AG09309 (cell line): ENCODE results near the gene DEAF1.
A peak's percentile ranks its signal among the peaks of the same experiment; 100 is the strongest.

Source experiments
- DNase-seq: peaks from one replicate; pipeline ENCODE4 v3.0.0-alpha.2; 2010; ENCODE audit warnings: low read depth
- H3K4me3 ChIP-seq: 2 replicates; pipeline ENCODE4 v1.5.1; 2011; ENCODE audit warnings: mild to moderate bottlenecking, low read depth, low read length, moderate library complexity; ENCODE audit not compliant: control insufficient read depth
- CTCF ChIP-seq: IDR thresholded peaks from 2 replicates; pipeline ENCODE4 v1.5.1; 2011; ENCODE audit warnings: mild to moderate bottlenecking, low read depth, low read length, inconsistent platforms; ENCODE audit not compliant: insufficient read depth, control insufficient read depth; ENCODE audit errors: missing control alignments

The DEAF1 gene

GRCh38 chr11:614021-614622 is 80.9 kb downstream of the DEAF1 start:
- DNase-seq = no peak
- no peak for TF ChIP-seq CTCF
- no peak overlapping the region for H3K4me3 ChIP-seq

GRCh38 chr11:613369-613968 is 81.6 kb downstream of the DEAF1 start:
- TF ChIP-seq CTCF = no peak
- no peak for DNase-seq
- H3K4me3 ChIP-seq = no peak overlapping the region

- no peak overlapping the region for H3K4me3 ChIP-seq
- TF ChIP-seq CTCF = no peak
- DNase-seq = no peak
Measured at GRCh38 chr11:612961-613300, 82.1 kb downstream of the DEAF1 start.

- TF ChIP-seq CTCF = peak; percentile 21
- no peak overlapping the region for H3K4me3 ChIP-seq
- DNase-seq = no peak
Measured at GRCh38 chr11:612201-612960, 82.6 kb downstream of the DEAF1 start.

- DNase-seq = no peak
- H3K4me3 ChIP-seq = no peak overlapping the region
- no peak for TF ChIP-seq CTCF
Measured at GRCh38 chr11:611001-611996, 83.7 kb downstream of the DEAF1 start.

- TF ChIP-seq CTCF = no peak
- H3K4me3 ChIP-seq = no peak overlapping the region
- DNase-seq = no peak
Measured at GRCh38 chr11:610146-610801, 84.7 kb downstream of the DEAF1 start.
